Activated naive CD4-positive, alpha-beta T cell treated with anti-CD3 and anti-CD28 coated beads for 36 hours (primary cell): ENCODE data around the gene CCDC85A. TPM values are rescaled to one million over a fixed set of nuclear protein-coding genes. Genes with fewer than 3 reads are reported as not detected.

ENCODE experiments used
- CTCF ChIA-PET: fragments of 350-600 bp; sonication (Branson Sonifier 250); formaldehyde crosslinking; loops from one replicate; lab custom pipeline; 2021; ENCODE audit warnings: antibody characterized with exemption; lab: Charles Lee
- DNase-seq: peaks from one replicate; pipeline ENCODE4 v3.0.0-alpha.2; 2020
- H3K27ac Mint-ChIP-seq: one replicate; pipeline ENCODE4 v1.8.0; 2021; ENCODE audit warnings: mild to moderate bottlenecking, mixed read lengths
- H3K27me3 Mint-ChIP-seq: one replicate; pipeline ENCODE4 v1.8.0; 2021; ENCODE audit warnings: low read depth, mixed read lengths
- H3K36me3 Mint-ChIP-seq: one replicate; pipeline ENCODE4 v1.8.0; 2021; ENCODE audit warnings: low read depth, mixed read lengths
- H3K4me1 Mint-ChIP-seq: one replicate; pipeline ENCODE4 v1.8.0; 2021; ENCODE audit warnings: low read depth, mixed read lengths
- H3K4me3 Mint-ChIP-seq: one replicate; pipeline ENCODE4 v1.8.0; 2021; ENCODE audit warnings: mild to moderate bottlenecking, moderate library complexity, mixed read lengths
- H3K9me3 Mint-ChIP-seq: one replicate; pipeline ENCODE4 v1.8.0; 2021; ENCODE audit warnings: mixed read lengths
- intact Hi-C: fragments of 100-400 bp; cut with micrococcal nuclease; formaldehyde crosslinking; loops from one replicate; pipeline ENCODE4 v1.15.1; 2023
- total RNA-seq, 2 experiments: library from RNA; stranded (reverse); gene quantifications; one replicate each; pipeline ENCODE4 v1.2.3, GENCODE V29; 2021

CCDC85A gene
- total RNA-seq, 2 experiments from 2014 or later = not detected

DNA sequence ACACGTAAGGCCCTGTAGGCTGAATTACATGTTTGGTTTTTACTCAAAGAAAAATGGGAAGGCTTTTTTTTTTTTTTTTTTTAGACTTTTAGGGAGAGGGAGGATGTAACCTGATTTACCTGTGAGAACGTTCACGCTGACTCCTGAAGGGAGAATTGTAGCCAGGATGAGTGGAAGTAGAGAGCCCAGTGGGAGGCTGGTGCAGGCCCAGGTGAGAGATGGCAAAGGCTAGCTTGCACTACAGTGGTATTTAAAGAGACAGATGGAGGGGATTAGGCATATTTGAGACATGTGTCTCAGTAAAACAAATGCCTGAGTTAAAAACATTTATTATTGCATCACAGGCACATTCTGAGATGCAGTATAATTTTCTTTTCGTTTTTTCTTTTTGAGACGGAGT is 107.9 kb downstream of the CCDC85A start:
- intact Hi-C loops = no loop called here
- no peaks in the 10 kb centered on the region for H3K36me3 Mint-ChIP-seq
- no peak overlapping the region for H3K4me3 Mint-ChIP-seq
- no peaks in the 10 kb centered on the region for H3K27me3 Mint-ChIP-seq
- no peak overlapping the region for H3K27ac Mint-ChIP-seq
- H3K9me3 Mint-ChIP-seq = peaks cover 8% of the 10 kb centered on the region
- CTCF ChIA-PET = no interaction called here
- DNase-seq = no peak
- no peaks in the 10 kb centered on the region for H3K4me1 Mint-ChIP-seq

DNA sequence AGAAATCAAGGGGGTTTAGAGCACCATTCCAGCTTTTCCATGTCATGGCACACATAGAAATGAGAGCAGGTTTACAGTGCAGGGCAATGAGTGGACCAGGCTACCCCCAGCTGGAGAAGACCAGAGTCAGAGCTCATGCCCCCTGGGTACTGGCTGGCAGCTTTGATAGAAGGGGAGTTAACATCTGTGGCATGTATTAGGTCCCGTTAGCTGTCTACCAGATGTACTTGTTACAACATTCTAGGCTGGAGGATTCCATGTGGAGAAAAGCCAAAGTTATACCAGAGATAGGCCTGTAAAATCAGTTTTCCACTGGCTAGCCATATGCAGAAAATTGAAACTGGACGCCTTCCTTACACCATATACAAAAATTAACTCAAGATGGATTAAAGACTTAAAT is 109.2 kb downstream of the CCDC85A start:
- no peaks in the 10 kb centered on the region for H3K36me3 Mint-ChIP-seq
- H3K4me3 Mint-ChIP-seq = no peak overlapping the region
- H3K4me1 Mint-ChIP-seq = no peaks in the 10 kb centered on the region
- CTCF ChIA-PET = no interaction called here
- H3K9me3 Mint-ChIP-seq = peaks cover 5% of the 10 kb centered on the region
- H3K27ac Mint-ChIP-seq = no peak overlapping the region
- DNase-seq = no peak
- no peaks in the 10 kb centered on the region for H3K27me3 Mint-ChIP-seq
- intact Hi-C loops = no loop called here

DNA sequence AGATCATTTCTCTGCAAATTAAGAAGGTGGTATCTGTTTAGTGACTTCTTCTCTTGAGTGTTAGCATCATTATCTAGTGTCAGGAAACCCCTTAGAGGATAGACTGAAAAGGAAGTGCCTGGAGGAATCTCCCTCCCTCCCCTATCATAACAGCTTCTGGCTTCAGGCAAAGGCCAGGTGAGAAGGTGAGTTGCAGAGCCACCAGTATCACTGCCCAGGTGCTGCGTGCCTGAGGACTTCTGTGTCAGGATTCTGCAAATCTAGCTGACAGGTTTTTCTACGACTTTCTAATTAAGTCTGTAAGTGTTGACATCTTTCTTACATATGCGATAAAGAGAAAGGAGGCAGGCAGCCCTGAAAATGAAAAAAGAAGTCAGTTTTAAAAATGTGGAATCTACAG is 111.9 kb downstream of the CCDC85A start:
- no peak overlapping the region for H3K4me3 Mint-ChIP-seq
- CTCF ChIA-PET = no interaction called here
- intact Hi-C loops = no loop called here

DNA sequence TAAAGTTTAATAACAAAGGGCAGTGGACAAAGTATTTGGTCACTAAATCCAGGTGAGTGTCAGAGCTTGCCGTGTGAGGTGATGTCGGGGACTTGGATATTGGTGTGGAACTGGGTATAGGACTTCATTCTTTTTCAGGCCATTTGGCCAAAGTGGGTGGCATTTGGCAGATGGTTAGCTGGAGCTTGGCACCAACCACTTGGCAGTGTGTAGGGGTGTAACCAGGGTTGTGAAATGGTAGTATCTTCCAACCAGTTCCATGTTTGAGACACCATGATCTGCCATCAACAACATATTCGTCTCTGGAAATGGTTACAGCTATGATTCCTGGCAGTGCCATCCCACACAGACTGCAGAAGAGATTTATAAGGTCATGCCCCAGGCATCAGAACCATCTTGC is 113.9 kb downstream of the CCDC85A start:
- Mint-ChIP-seq H3K27me3 (no peaks in the 10 kb centered on the region), H3K36me3 (no peaks in the 10 kb centered on the region), H3K27ac (no peak overlapping the region), H3K9me3 (peaks cover 2% of the 10 kb centered on the region), H3K4me1 (no peaks in the 10 kb centered on the region), H3K4me3 (no peak overlapping the region)
- CTCF ChIA-PET = no interaction called here
- intact Hi-C loops = no loop called here
- DNase-seq = no peak

More for the DNA sequence above, 111.9 kb downstream of the CCDC85A start:
- peaks cover 2% of the 10 kb centered on the region for H3K9me3 Mint-ChIP-seq
- no peaks in the 10 kb centered on the region for H3K4me1 Mint-ChIP-seq
- no peak overlapping the region for H3K27ac Mint-ChIP-seq
- H3K27me3 Mint-ChIP-seq = no peaks in the 10 kb centered on the region
- H3K36me3 Mint-ChIP-seq = no peaks in the 10 kb centered on the region
- no peak for DNase-seq

DNA sequence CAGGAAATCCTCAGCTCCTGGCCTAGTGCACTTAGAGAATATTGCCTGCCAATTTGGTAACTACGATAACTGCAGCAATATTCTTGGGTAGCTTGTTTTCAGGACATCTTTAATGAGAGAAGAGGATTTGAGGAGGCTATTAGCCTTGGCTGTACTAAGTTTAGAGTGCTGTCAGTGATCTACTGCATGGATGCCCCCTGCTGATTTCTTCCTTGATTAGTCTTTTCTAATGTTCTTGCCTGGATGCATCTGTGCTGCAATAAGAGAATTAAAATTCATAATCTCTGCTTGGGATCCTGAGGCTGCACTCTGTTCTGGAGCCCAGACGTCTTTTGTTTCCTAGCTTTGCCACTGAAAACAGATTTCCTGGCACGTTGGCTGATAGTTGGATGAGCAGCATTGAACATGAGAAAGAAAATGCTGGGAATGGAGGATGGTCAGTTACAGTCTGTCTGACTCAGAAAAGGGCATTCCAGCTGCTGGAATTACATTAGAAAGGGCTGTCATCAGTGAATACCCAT is 115.4 kb downstream of the CCDC85A start:
- no peaks in the 10 kb centered on the region for H3K36me3 Mint-ChIP-seq
- CTCF ChIA-PET = no interaction called here

DNA sequence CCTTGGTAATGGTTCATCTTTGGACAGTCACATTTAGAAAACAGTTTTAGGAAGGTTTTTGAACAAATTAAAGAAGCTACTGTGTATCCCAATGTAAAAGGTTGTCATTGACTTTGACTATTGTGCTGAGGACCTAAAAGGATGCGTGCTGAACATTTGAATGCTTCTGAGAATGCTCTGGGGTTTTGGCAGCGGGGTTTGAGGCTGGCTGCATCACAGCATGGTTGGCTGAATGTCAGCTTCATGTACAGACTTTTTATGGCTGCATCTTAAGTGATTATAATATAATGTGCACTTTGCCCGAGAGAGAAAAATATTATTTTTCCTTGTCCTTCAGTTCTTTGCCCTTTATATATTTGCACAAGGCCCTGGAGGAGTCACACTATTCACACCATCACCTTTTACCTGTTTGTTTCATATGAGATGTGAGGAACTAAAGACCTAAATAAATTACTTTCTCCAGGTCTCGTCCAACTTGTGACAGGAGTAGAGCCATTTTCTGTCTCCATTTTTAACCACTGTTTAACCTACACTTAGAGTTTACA is 125.9 kb downstream of the CCDC85A start:
- intact Hi-C loops = no loop called here
- no peaks in the 10 kb centered on the region for H3K27me3 Mint-ChIP-seq
- DNase-seq = no peak
- no peak overlapping the region for H3K4me3 Mint-ChIP-seq
- H3K36me3 Mint-ChIP-seq = no peaks in the 10 kb centered on the region
- CTCF ChIA-PET = no interaction called here
- no peak overlapping the region for H3K27ac Mint-ChIP-seq
- H3K9me3 Mint-ChIP-seq = no peaks in the 10 kb centered on the region
- no peaks in the 10 kb centered on the region for H3K4me1 Mint-ChIP-seq

More for the DNA sequence above, 115.4 kb downstream of the CCDC85A start:
- no peaks in the 10 kb centered on the region for H3K4me1 Mint-ChIP-seq
- H3K4me3 Mint-ChIP-seq = no peak overlapping the region
- no peak for DNase-seq
- H3K9me3 Mint-ChIP-seq = peaks cover 2% of the 10 kb centered on the region
- H3K27ac Mint-ChIP-seq = no peak overlapping the region
- intact Hi-C loops = no loop called here
- no peaks in the 10 kb centered on the region for H3K27me3 Mint-ChIP-seq

DNA sequence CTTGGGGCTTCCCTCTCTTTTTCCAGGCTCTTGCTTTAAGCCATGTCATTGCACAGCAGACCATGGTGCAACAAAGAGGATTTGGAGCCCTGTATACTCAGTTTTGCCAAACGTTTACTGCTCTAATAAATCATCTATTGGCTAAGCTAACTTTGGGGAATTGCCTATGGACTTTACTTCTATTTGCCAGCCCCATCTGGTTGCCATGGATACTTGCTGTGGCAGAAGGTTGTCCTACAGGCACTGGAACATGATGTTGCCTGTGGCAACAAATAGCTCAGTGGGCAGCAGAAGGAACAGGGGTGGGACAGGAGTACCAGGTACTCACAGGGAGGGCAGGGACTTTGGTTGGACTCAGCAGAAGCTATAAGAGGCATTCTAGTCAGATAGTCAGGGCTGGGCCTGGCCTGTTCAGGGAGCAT is 129.7 kb downstream of the CCDC85A start:
- H3K27me3 Mint-ChIP-seq = no peaks in the 10 kb centered on the region
- no peak overlapping the region for H3K27ac Mint-ChIP-seq
- no peak overlapping the region for H3K4me3 Mint-ChIP-seq
- H3K9me3 Mint-ChIP-seq = no peaks in the 10 kb centered on the region
- H3K36me3 Mint-ChIP-seq = no peaks in the 10 kb centered on the region
- DNase-seq = no peak
- intact Hi-C loops = no loop called here
- no peaks in the 10 kb centered on the region for H3K4me1 Mint-ChIP-seq
- CTCF ChIA-PET = no interaction called here

DNA sequence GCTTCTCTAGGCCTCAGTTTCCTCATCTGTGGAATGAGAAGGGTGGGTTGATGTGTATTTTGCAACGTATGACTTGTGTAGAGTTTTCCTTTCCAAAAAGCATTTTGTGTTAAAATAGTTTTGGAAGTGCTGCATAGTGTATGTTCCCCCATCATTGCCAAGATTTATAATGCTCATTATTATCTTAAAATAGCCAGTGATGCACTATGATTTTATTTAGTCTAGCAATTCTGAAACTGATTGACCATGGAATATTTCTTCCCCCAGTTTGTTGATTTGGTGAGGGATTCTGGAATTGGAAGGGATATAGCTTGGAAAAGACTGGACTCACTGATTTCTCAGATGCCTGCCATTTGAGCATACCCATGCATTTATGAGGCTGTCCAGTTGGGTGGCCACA is 130.6 kb downstream of the CCDC85A start:
- H3K27me3 Mint-ChIP-seq = no peaks in the 10 kb centered on the region
- H3K4me3 Mint-ChIP-seq = no peak overlapping the region
- H3K9me3 Mint-ChIP-seq = no peaks in the 10 kb centered on the region
- H3K27ac Mint-ChIP-seq = no peak overlapping the region
- no peak for DNase-seq
- H3K36me3 Mint-ChIP-seq = no peaks in the 10 kb centered on the region
- H3K4me1 Mint-ChIP-seq = no peaks in the 10 kb centered on the region
- CTCF ChIA-PET = no interaction called here
- intact Hi-C loops = no loop called here

DNA sequence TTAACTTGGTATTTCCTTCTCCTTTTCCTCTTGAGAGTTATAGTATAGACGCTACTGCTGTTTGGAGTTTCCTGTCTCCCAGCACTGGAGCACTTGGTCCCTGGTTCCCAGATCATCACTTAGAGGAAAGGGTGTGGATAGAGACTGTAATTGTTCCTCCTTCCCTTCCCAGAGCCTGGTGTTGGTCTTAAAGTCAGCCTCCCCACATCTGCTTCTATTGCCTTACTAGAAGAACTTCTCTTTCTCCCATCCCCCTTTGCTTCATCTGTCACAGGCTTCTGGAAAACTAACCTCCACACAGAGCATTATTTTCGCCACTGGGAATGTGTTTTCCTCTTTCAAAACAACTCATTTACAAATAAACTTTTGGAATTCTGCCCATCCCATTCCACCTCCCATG is 131.0 kb downstream of the CCDC85A start:
- no peaks in the 10 kb centered on the region for H3K27me3 Mint-ChIP-seq
- H3K36me3 Mint-ChIP-seq = no peaks in the 10 kb centered on the region
- no peak overlapping the region for H3K27ac Mint-ChIP-seq
- no peak overlapping the region for H3K4me3 Mint-ChIP-seq
- H3K4me1 Mint-ChIP-seq = no peaks in the 10 kb centered on the region
- no peak for DNase-seq
- intact Hi-C loops = no loop called here
- H3K9me3 Mint-ChIP-seq = no peaks in the 10 kb centered on the region
- CTCF ChIA-PET = no interaction called here

DNA sequence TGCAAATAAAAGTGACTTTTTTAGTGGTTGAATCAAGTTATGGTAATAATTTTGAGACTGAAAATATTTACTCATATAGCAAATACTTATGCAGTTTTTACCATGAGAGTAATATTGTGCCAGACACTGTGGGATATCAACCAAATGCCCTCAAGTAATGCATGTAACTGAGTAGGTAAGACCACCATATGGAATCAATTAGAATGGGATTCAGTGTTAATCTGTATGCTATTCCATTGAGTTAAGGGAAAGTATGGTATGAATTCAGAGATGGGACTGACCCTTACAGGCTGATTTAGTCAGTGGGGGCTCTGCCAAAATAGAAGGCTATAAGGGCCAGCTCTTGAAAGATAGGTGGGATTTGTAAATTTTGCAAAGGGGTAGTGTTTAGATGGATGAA is 131.6 kb downstream of the CCDC85A start:
- CTCF ChIA-PET = no interaction called here
- Mint-ChIP-seq H3K4me3 (no peak overlapping the region), H3K27me3 (no peaks in the 10 kb centered on the region), H3K4me1 (no peaks in the 10 kb centered on the region), H3K9me3 (no peaks in the 10 kb centered on the region), H3K36me3 (no peaks in the 10 kb centered on the region), H3K27ac (no peak overlapping the region)
- no peak for DNase-seq
- intact Hi-C loops = no loop called here

DNA sequence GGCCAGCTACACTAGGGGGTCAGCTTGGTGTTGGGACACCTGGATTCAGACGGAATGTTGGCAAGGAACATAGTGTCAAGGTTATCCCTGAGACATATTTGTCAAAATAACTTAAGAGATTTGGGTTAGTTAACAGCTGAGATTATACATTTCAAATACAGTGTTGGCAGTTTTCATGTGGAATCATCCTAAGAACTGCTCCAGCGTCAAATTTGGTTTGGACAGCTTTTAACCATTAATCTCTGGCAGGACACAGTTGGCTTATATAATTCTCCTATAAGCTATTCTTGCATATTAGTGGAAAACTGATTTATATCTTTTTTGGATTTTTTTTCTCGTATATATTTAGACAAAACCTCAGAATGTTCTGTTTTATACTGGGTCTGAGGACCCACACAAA is 132.2 kb downstream of the CCDC85A start:
- intact Hi-C loops = no loop called here
- no peaks in the 10 kb centered on the region for H3K27me3 Mint-ChIP-seq
- H3K4me1 Mint-ChIP-seq = no peaks in the 10 kb centered on the region
- H3K36me3 Mint-ChIP-seq = no peaks in the 10 kb centered on the region
- no peak overlapping the region for H3K4me3 Mint-ChIP-seq
- CTCF ChIA-PET = no interaction called here
- H3K27ac Mint-ChIP-seq = no peak overlapping the region
- no peaks in the 10 kb centered on the region for H3K9me3 Mint-ChIP-seq
- DNase-seq = no peak

DNA sequence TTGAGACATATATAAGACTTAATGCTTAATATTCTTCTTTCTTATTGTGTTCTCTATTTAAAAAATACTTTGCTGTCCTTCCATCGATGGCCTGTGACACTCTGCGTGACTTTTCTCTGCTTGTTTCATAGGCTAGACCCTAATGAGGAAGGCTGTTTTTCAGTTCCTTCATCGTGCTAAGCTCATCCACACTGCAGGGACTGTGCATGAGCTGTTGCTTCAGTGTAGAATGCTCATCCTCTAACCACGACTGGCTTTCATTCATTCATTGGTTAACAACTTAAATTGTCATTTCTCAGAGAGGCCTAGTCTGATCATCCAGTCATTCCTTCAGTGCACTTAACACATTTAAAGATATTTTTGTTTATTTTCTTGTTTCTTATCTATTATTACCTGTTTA is 134.4 kb downstream of the CCDC85A start:
- no peaks in the 10 kb centered on the region for H3K27me3 Mint-ChIP-seq
- no peak for DNase-seq
- no peaks in the 10 kb centered on the region for H3K4me1 Mint-ChIP-seq
- H3K9me3 Mint-ChIP-seq = no peaks in the 10 kb centered on the region
- H3K27ac Mint-ChIP-seq = no peak overlapping the region
- H3K36me3 Mint-ChIP-seq = no peaks in the 10 kb centered on the region
- CTCF ChIA-PET = no interaction called here
- no peak overlapping the region for H3K4me3 Mint-ChIP-seq
- intact Hi-C loops = no loop called here

DNA sequence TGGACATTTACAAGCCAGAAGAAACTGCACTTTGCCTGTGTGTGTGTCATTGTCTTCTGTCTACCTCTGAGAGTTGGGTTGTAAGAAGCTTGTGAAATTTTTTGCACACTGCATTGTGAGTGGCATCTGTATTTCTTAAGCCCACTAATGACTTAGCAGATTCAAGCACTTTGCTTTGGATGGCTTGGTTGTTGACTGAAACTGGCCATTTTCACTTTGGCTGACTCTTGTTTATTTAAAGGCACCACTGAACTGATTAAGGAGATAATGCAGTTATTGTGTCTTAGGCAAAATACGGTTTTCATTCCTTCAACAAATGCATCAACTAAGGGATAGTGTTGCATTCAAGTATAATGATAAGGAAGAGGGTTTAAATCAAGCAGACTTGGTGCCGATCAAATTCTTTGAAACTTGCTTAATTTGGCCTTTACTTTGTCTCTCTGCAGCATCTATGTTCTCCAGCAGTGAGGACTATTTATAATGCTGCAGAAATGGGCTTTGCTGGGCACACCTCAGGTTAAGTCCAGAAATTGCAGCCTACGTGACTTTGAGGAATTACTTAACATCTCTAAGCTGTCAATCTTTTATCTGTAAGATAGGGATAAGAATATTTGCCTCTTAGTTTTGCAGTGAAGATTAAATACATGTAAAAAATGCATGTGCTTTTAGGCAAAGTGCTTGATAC is 142.0 kb downstream of the CCDC85A start:
- no peak overlapping the region for H3K4me3 Mint-ChIP-seq
- no peaks in the 10 kb centered on the region for H3K4me1 Mint-ChIP-seq
- H3K36me3 Mint-ChIP-seq = no peaks in the 10 kb centered on the region
- CTCF ChIA-PET = no interaction called here
- H3K9me3 Mint-ChIP-seq = no peaks in the 10 kb centered on the region
- DNase-seq = no peak
- H3K27me3 Mint-ChIP-seq = no peaks in the 10 kb centered on the region
- intact Hi-C loops = no loop called here
- H3K27ac Mint-ChIP-seq = no peak overlapping the region
